ENCODE measurements around the gene URI1. TPM values are rescaled to one million over a fixed set of nuclear protein-coding genes. Genes with fewer than 3 reads are reported as not detected.

The URI1 gene
- total and polyA plus RNA-seq, 5 donors from 2014 or later = 11.9 to 60.8 (median 22.6) TPM

DNA sequence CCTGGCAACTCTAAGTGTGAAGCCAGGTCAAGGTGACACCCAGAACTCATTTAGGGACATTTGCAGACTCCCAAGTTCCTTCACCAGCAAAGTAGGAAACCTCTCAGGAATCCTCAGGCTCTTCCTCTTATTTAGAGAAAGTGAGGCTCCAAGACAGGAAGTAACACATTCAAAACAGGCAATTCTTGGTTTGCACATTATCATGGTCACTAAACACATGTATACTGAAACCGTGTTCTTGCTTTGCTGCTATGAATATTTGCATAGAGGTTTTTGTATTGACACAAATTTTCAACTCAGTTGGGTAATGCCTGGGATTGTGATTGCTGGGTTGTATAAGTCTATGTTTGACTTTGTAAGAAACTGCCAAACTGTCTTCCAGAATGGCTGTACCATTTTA is 13.2 kb upstream of the URI1 start:
- Histone ChIP-seq H3K36me3 (ENCODE audit: control insufficient read depth, insufficient read depth, low read length) (no peaks in the 10 kb centered on the region), H3K9me3 (ENCODE audit: control insufficient read depth in 2 of 2, low read length in 2 of 2) (no peaks in the 10 kb centered on the region), H3K27ac (ENCODE audit: insufficient read depth, low read length, poor library complexity, severe bottlenecking) (no peak overlapping the region), H3K4me1 (ENCODE audit: control insufficient read depth, insufficient read depth, low read length, poor library complexity, severe bottlenecking) (no peaks in the 10 kb centered on the region), H3K4me3 (ENCODE audit: low read depth, low read length) (no peak overlapping the region), H3K27me3 (ENCODE audit: control insufficient read depth, insufficient read depth, low read length) (no peaks in the 10 kb centered on the region)
- H3K36me3 Mint-ChIP-seq = no peaks in the 10 kb centered on the region
- H3K4me1 Mint-ChIP-seq = no peaks in the 10 kb centered on the region
- no peak overlapping the region for H3K4me3 Mint-ChIP-seq
- no peak for DNase-seq
- H3K9me3 Mint-ChIP-seq = peaks cover 0 to 2% (median 0%) of the 10 kb centered on the region in 7 donors
- H3K27me3 Mint-ChIP-seq = peaks cover 14% of the 10 kb centered on the region
- ATAC-seq (ENCODE audit: low read depth in 2 of 2) = no peak
- H3K27ac Mint-ChIP-seq = no peak overlapping the region

DNA sequence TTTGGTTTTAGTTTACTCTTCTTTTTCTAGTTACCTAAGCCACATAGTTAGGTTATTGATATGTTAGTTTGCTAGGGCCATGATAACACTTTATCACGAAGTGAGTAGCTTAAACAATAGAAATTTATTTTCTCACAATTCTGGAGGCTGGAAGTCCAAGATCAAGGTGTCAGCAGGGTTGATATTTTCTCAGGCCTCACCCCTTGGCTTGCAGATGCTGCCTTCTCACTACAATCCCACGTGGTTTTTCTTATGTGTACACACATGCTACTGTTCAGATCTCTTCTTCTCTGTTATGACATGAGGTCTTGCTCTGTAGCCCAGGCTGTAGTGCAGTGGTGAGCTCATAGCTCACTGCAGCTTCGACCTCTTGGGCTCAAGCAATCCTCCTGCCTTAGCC is 7.8 kb upstream of the URI1 start:
- Mint-ChIP-seq H3K4me3 (no peak overlapping the region), H3K9me3 (peaks cover 0 to 18% (median 8%) of the 10 kb centered on the region in 7 donors), H3K27me3 (peaks cover 33% of the 10 kb centered on the region), H3K4me1 (no peaks in the 10 kb centered on the region), H3K27ac (no peak overlapping the region), H3K36me3 (peaks cover 6% of the 10 kb centered on the region)
- DNase-seq (no peak), ATAC-seq (ENCODE audit: low read depth in 2 of 2) (no peak)
- peaks cover 6 to 17% of the 10 kb centered on the region in 2 experiments for H3K9me3 ChIP-seq (ENCODE audit: control insufficient read depth in 2 of 2, low read length in 2 of 2)
- no peaks in the 10 kb centered on the region for H3K36me3 ChIP-seq (ENCODE audit: control insufficient read depth, insufficient read depth, low read length)
- H3K4me1 ChIP-seq (ENCODE audit: control insufficient read depth, insufficient read depth, low read length, poor library complexity, severe bottlenecking) = no peaks in the 10 kb centered on the region
- H3K27me3 ChIP-seq (ENCODE audit: control insufficient read depth, insufficient read depth, low read length) = no peaks in the 10 kb centered on the region
- H3K4me3 ChIP-seq (ENCODE audit: low read depth, low read length) = no peak overlapping the region
- H3K27ac ChIP-seq (ENCODE audit: insufficient read depth, low read length, poor library complexity, severe bottlenecking) = no peak overlapping the region

DNA sequence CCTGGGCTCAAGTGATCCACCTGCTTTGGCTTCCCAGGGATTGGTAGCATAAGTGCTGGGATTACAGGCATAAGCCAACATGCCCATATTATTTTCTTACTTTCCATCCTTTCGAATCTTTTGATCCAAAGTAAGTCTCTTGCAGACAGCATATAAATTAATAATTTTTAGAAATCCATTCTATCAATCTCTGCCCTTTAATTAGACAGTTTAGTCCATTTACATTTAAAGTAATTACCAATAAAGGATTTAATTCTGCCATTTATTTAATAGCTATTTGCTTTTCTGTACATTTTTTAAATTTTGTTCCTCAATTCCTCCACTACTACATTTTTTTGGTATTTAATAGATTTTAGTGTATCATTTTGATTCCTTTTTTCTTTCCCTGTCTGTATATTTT is 7.3 kb upstream of the URI1 start:
- Mint-ChIP-seq H3K9me3 (peaks cover 0 to 18% (median 8%) of the 10 kb centered on the region in 7 donors), H3K27ac (no peak overlapping the region), H3K36me3 (peaks cover 6% of the 10 kb centered on the region), H3K27me3 (peaks cover 31% of the 10 kb centered on the region), H3K4me1 (no peaks in the 10 kb centered on the region), H3K4me3 (no peak overlapping the region)
- ATAC-seq (ENCODE audit: low read depth in 2 of 2) (no peak), DNase-seq (no peak)
- no peaks in the 10 kb centered on the region for H3K36me3 ChIP-seq (ENCODE audit: control insufficient read depth, insufficient read depth, low read length)
- H3K4me1 ChIP-seq (ENCODE audit: control insufficient read depth, insufficient read depth, low read length, poor library complexity, severe bottlenecking) = no peaks in the 10 kb centered on the region
- peaks cover 6 to 17% of the 10 kb centered on the region in 2 experiments for H3K9me3 ChIP-seq (ENCODE audit: control insufficient read depth in 2 of 2, low read length in 2 of 2)
- no peaks in the 10 kb centered on the region for H3K27me3 ChIP-seq (ENCODE audit: control insufficient read depth, insufficient read depth, low read length)
- no peak overlapping the region for H3K27ac ChIP-seq (ENCODE audit: insufficient read depth, low read length, poor library complexity, severe bottlenecking)
- no peak overlapping the region for H3K4me3 ChIP-seq (ENCODE audit: low read depth, low read length)

DNA sequence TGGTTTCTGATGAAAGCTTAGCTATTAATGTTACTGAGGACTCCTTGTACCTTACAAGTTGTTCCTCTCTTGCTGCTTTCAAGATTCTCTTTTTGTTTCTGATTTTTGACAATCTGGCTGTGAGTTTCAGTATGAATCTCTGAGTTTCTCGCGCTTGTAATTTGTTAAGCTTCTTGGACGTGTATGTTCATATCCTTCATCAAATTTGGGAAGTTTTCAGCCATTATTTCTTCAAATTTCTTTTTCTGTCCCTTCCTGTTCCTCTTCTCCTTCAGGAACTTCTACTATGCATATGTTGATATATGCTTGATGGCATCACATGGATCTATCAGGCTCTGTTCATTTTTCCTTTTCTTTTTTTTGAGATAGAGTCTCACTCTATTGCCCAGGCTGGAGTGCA is 5.6 kb upstream of the URI1 start:
- H3K27ac ChIP-seq (ENCODE audit: insufficient read depth, low read length, poor library complexity, severe bottlenecking) = no peak overlapping the region
- peaks cover 6 to 17% of the 10 kb centered on the region in 2 experiments for H3K9me3 ChIP-seq (ENCODE audit: control insufficient read depth in 2 of 2, low read length in 2 of 2)
- Mint-ChIP-seq H3K27me3 (peaks cover 26% of the 10 kb centered on the region), H3K4me1 (peaks cover 0 to 13% (median 5%) of the 10 kb centered on the region in 4 donors), H3K36me3 (peaks cover 6% of the 10 kb centered on the region), H3K27ac (no peak overlapping the region), H3K4me3 (no peak overlapping the region), H3K9me3 (peaks cover 0 to 18% (median 8%) of the 10 kb centered on the region in 7 donors)
- H3K27me3 ChIP-seq (ENCODE audit: control insufficient read depth, insufficient read depth, low read length) = no peaks in the 10 kb centered on the region
- H3K4me3 ChIP-seq (ENCODE audit: low read depth, low read length) = no peak overlapping the region
- no peaks in the 10 kb centered on the region for H3K36me3 ChIP-seq (ENCODE audit: control insufficient read depth, insufficient read depth, low read length)
- ATAC-seq (ENCODE audit: low read depth in 2 of 2) (no peak), DNase-seq (no peak)
- H3K4me1 ChIP-seq (ENCODE audit: control insufficient read depth, insufficient read depth, low read length, poor library complexity, severe bottlenecking) = peaks cover 4% of the 10 kb centered on the region

DNA sequence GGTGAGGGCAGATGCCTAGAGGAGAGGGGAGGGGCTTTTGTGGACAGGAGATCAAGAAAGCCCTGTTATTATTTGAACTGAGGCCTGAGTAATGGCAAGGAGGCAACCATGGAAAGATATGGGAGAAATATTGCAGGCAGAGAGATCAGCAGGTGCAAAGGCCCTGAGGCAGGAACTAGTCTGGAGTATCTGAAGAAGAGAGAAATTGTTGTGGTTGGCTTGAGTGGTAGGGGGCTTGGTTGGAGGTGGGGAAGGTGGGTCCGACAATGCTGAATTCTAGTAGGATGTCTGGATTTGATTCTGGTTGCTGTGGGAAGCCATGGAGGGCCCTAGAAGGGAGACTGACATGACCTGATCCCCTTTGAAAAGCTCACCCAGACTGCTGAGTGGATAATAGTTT is 2.4 kb upstream of the URI1 start:
- peaks cover 2% of the 10 kb centered on the region for H3K36me3 ChIP-seq (ENCODE audit: control insufficient read depth, insufficient read depth, low read length)
- peaks cover 10% of the 10 kb centered on the region for H3K36me3 Mint-ChIP-seq
- peaks cover 28% of the 10 kb centered on the region for H3K4me1 ChIP-seq (ENCODE audit: control insufficient read depth, insufficient read depth, low read length, poor library complexity, severe bottlenecking)
- peak overlapping the region in 2 of 4 donors; percentile 36 to 83 for H3K4me3 Mint-ChIP-seq
- H3K9me3 ChIP-seq (ENCODE audit: control insufficient read depth in 2 of 2, low read length in 2 of 2) = peaks cover 6 to 17% of the 10 kb centered on the region in 2 experiments
- ATAC-seq (ENCODE audit: low read depth in 2 of 2) (no peak), DNase-seq (no peak)
- H3K4me3 ChIP-seq (ENCODE audit: low read depth, low read length) = no peak overlapping the region
- H3K9me3 Mint-ChIP-seq = peaks cover 0 to 16% (median 7%) of the 10 kb centered on the region in 7 donors
- no peaks in the 10 kb centered on the region for H3K27me3 ChIP-seq (ENCODE audit: control insufficient read depth, insufficient read depth, low read length)
- H3K4me1 Mint-ChIP-seq = peaks cover 8 to 35% (median 23%) of the 10 kb centered on the region in 4 donors
- H3K27me3 Mint-ChIP-seq = peaks cover 26% of the 10 kb centered on the region
- no peak overlapping the region for H3K27ac Mint-ChIP-seq
- no peak overlapping the region for H3K27ac ChIP-seq (ENCODE audit: insufficient read depth, low read length, poor library complexity, severe bottlenecking)

DNA sequence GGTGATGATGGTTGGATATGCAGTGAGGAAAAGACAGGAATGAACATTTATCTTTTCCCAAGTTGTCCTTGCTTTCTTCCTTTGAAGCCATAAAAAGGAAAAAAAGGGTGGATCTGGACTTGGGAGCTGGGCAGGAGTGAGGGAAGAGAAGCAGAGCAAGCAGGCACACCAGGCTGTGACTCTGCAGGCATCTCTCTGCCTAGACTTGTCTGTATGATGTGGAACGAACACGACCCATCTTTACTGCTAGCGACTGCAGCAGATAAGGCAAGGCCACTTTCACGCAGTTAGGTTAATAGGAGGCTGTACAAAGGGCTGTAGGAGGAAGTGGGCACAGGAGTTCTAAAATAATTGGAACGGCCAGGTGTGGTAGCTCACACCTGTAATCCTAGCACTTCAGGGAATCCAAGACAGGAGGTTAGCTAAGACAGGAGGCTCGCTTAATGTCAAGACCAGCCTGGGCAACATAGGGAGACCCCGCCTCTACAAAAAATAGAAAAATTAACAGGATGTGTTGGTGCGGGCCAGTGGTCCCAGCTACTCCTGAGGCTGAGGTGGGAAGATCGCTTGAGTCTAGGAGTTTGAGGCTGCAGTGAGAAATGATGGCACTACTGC is 961 bp upstream of the URI1 start:
- H3K4me1 Mint-ChIP-seq = peaks cover 13 to 47% (median 35%) of the 10 kb centered on the region in 4 donors
- H3K9me3 ChIP-seq (ENCODE audit: control insufficient read depth in 2 of 2, low read length in 2 of 2) = peaks cover 0 to 7% of the 10 kb centered on the region in 2 experiments
- H3K9me3 Mint-ChIP-seq = peaks cover 0 to 11% (median 4%) of the 10 kb centered on the region in 7 donors
- ATAC-seq (ENCODE audit: low read depth in 2 of 2) (no peak), DNase-seq (no peak)
- no peak overlapping the region for H3K4me3 ChIP-seq (ENCODE audit: low read depth, low read length)
- H3K4me1 ChIP-seq (ENCODE audit: control insufficient read depth, insufficient read depth, low read length, poor library complexity, severe bottlenecking) = peaks cover 42% of the 10 kb centered on the region
- H3K27me3 ChIP-seq (ENCODE audit: control insufficient read depth, insufficient read depth, low read length) = no peaks in the 10 kb centered on the region
- H3K27ac ChIP-seq (ENCODE audit: insufficient read depth, low read length, poor library complexity, severe bottlenecking) = peak overlapping the region; percentile 74
- peaks cover 2% of the 10 kb centered on the region for H3K36me3 ChIP-seq (ENCODE audit: control insufficient read depth, insufficient read depth, low read length)
- H3K4me3 Mint-ChIP-seq = peak overlapping the region; percentile 80 to 97 (median 92)
- peaks cover 19% of the 10 kb centered on the region for H3K27me3 Mint-ChIP-seq
- H3K36me3 Mint-ChIP-seq = peaks cover 7% of the 10 kb centered on the region
- H3K27ac Mint-ChIP-seq = peak overlapping the region in 2 of 3 donors; percentile 48 to 93

DNA sequence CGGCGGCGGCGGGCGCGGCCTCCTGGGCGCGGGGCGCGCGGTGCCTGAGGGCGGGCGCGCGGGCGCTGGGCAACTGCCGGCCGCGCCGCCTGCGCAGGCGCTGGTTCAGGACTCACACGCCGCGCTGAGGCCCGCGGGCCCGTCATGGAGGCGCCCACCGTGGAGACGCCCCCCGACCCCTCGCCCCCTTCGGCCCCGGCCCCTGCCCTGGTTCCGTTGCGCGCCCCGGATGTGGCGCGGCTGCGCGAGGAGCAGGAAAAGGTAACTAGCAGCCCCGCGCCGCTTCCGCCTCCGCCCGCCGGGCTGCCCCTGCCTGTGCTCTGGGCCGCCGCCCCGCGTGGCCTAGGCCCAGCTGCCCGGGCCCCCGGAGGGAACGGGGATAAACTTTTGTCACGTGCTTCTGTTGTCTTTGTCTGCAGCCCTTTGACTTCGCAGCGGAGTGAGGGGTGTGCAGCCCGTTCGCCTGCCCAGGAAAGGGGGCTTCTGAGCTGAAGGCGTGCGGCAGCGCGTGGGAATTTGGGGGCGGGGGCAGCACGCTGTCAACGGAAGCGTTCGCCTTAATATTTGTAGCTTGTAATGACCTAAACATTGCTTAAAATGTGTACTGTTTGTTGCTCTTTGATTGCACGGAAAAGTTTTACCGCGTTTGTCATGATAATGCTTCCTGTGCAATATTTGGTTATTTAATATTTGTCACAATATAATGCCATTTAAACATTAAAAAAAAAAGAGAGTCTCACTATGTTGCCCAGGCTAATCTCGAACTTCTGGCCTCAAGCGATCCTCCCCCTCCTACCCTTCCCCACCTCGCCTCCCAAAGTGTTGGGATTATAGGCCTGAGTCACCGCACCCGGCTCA is 594 bp downstream of the URI1 start:
- Histone ChIP-seq H3K4me1 (ENCODE audit: control insufficient read depth, insufficient read depth, low read length, poor library complexity, severe bottlenecking) (peaks cover 58% of the 10 kb centered on the region), H3K4me3 (ENCODE audit: low read depth, low read length) (peak overlapping the region; percentile 84), H3K36me3 (ENCODE audit: control insufficient read depth, insufficient read depth, low read length) (peaks cover 2% of the 10 kb centered on the region), H3K27ac (ENCODE audit: insufficient read depth, low read length, poor library complexity, severe bottlenecking) (peak overlapping the region; percentile 74), H3K9me3 (ENCODE audit: control insufficient read depth in 2 of 2, low read length in 2 of 2) (no peaks in the 10 kb centered on the region), H3K27me3 (ENCODE audit: control insufficient read depth, insufficient read depth, low read length) (no peaks in the 10 kb centered on the region)
- peaks cover 21 to 60% (median 47%) of the 10 kb centered on the region in 4 donors for H3K4me1 Mint-ChIP-seq
- peaks cover 7% of the 10 kb centered on the region for H3K27me3 Mint-ChIP-seq
- peaks cover 8% of the 10 kb centered on the region for H3K36me3 Mint-ChIP-seq
- H3K9me3 Mint-ChIP-seq = no peaks in the 10 kb centered on the region
- ATAC-seq (ENCODE audit: low read depth in 2 of 2) (peak; percentile 82 to 83), DNase-seq (peak; percentile 70 to 88 (median 79))
- peak overlapping the region; percentile 92 to 96 (median 94) for H3K4me3 Mint-ChIP-seq
- peak overlapping the region; percentile 78 to 90 (median 90) for H3K27ac Mint-ChIP-seq
